WTC11 (cell line): ENCODE measurements around the gene ABCB10. TPM values are rescaled to one million over a fixed set of nuclear protein-coding genes. Genes with fewer than 3 reads are reported as not detected.

Experiments
- ATAC-seq: fragments of 200-7000 bp; cut with Tn5 transposase; 2 replicates; pipeline ENCODE4 v1.10.0; 2021; ENCODE audit warnings: mild to moderate bottlenecking, moderate library complexity
- CTCF ChIA-PET: fragments of 300-600 bp; sonication (Branson Sonifier 250); formaldehyde crosslinking; loops from one replicate; lab custom pipeline; 2021; ENCODE audit warnings: antibody characterized with exemption; lab: Charles Lee
- POLR2A ChIA-PET: fragments of 350-600 bp; sonication (Branson Sonifier 250); formaldehyde crosslinking; loops from one replicate; lab custom pipeline; 2021; ENCODE audit warnings: antibody characterized with exemption; lab: Charles Lee
- DNase-seq: peaks from one replicate; pipeline ENCODE4 v3.0.0; 2021; ENCODE audit warnings: low spot score
- H3K27ac Mint-ChIP-seq: 2 replicates; pipeline ENCODE4 v1.8.0; 2021; ENCODE audit warnings: mixed read lengths
- H3K27me3 Mint-ChIP-seq: 2 replicates; pipeline ENCODE4 v1.8.0; 2021; ENCODE audit warnings: low read depth, mild to moderate bottlenecking, moderate library complexity, mixed read lengths
- H3K36me3 Mint-ChIP-seq: 2 replicates; pipeline ENCODE4 v1.8.0; 2021; ENCODE audit warnings: mixed read lengths
- H3K4me1 Mint-ChIP-seq: 2 replicates; pipeline ENCODE4 v1.8.0; 2022; ENCODE audit warnings: mixed read lengths
- H3K4me3 Mint-ChIP-seq: 2 replicates; pipeline ENCODE4 v1.8.0; 2021; ENCODE audit warnings: mild to moderate bottlenecking, moderate library complexity, mixed read lengths
- H3K9me3 Mint-ChIP-seq: 2 replicates; pipeline ENCODE4 v1.8.0; 2021; ENCODE audit warnings: mixed read lengths
- CREB1 ChIP-seq: sonication (generic); formaldehyde crosslinking; IDR thresholded peaks from 2 replicates; pipeline ENCODE4 v1.8.0; 2023; ENCODE audit warnings: mild to moderate bottlenecking, missing genetic modification reagents
- ELF4 ChIP-seq: sonication (generic); formaldehyde crosslinking; IDR thresholded peaks from 2 replicates; pipeline ENCODE4 v1.8.1; 2022; ENCODE audit warnings: low read depth, mild to moderate bottlenecking, moderate library complexity, missing genetic modification reagents
- MXD4 ChIP-seq: fragments of 250-450 bp; sonication (Bioruptor Pico); IDR thresholded peaks from 2 replicates; pipeline ENCODE4 v1.8.0; 2021; ENCODE audit warnings: mild to moderate bottlenecking, moderate library complexity, borderline replicate concordance
- MYBL2 ChIP-seq: sonication (generic); formaldehyde crosslinking; IDR thresholded peaks from 2 replicates; pipeline ENCODE4 v1.8.1; 2023; ENCODE audit warnings: mild to moderate bottlenecking, moderate library complexity, missing genetic modification reagents
- NR2C2 ChIP-seq: sonication (generic); formaldehyde crosslinking; IDR thresholded peaks from 2 replicates; pipeline ENCODE4 v1.8.0; 2022; ENCODE audit warnings: mild to moderate bottlenecking, missing genetic modification reagents
- PRRX2 ChIP-seq: fragments of 250-450 bp; sonication (Bioruptor Pico); IDR thresholded peaks from 2 replicates; pipeline ENCODE4 v1.8.0; 2021; ENCODE audit warnings: mild to moderate bottlenecking
- SMAD3 ChIP-seq: sonication (generic); formaldehyde crosslinking; IDR thresholded peaks from 2 replicates; pipeline ENCODE4 v1.8.0; 2022; ENCODE audit warnings: missing genetic modification reagents, mild to moderate bottlenecking, borderline replicate concordance
- TCF7 ChIP-seq: sonication (generic); formaldehyde crosslinking; IDR thresholded peaks from 2 replicates; pipeline ENCODE4 v1.8.0; 2022; ENCODE audit warnings: mild to moderate bottlenecking, low read depth, missing genetic modification reagents, moderate library complexity
- TEAD1 ChIP-seq: sonication (generic); formaldehyde crosslinking; IDR thresholded peaks from 2 replicates; pipeline ENCODE4 v1.8.0; 2022; ENCODE audit warnings: mild to moderate bottlenecking, missing genetic modification reagents
- ZNF138 ChIP-seq: sonication (generic); formaldehyde crosslinking; conservative IDR thresholded peaks from 2 replicates; pipeline ENCODE4 v1.8.1; 2022; ENCODE audit warnings: mild to moderate bottlenecking, moderate library complexity, missing genetic modification reagents
- ZNF232 ChIP-seq: sonication (generic); formaldehyde crosslinking; IDR thresholded peaks from 2 replicates; pipeline ENCODE4 v1.8.0; 2022; ENCODE audit warnings: mild to moderate bottlenecking, missing genetic modification reagents
- ZNF317 ChIP-seq: sonication (generic); formaldehyde crosslinking; IDR thresholded peaks from 2 replicates; pipeline ENCODE4 v1.8.1; 2023; ENCODE audit warnings: low read depth, mild to moderate bottlenecking, moderate library complexity, missing genetic modification reagents, borderline replicate concordance
- total RNA-seq: library from RNA; stranded (reverse); gene quantifications from 3 replicates; pipeline ENCODE4 v1.2.3, GENCODE V29; 2021
- TF ChIP-seq, protein P1 (sequence below): fragments of 250-450 bp; sonication (Bioruptor Pico); IDR thresholded peaks from 2 replicates; pipeline ENCODE4 v1.8.0; 2021; ENCODE audit warnings: mild to moderate bottlenecking
- TF ChIP-seq, protein P2 (sequence below): sonication (generic); formaldehyde crosslinking; IDR thresholded peaks from 2 replicates; pipeline ENCODE4 v1.8.1; 2023; ENCODE audit warnings: mild to moderate bottlenecking, missing genetic modification reagents
- TF ChIP-seq, protein P3 (sequence below): sonication (generic); formaldehyde crosslinking; IDR thresholded peaks from 2 replicates; pipeline ENCODE4 v1.8.1; 2023; ENCODE audit warnings: mild to moderate bottlenecking, missing genetic modification reagents, moderate library complexity
- TF ChIP-seq, protein P4 (sequence below): fragments of 250-450 bp; sonication (Bioruptor Pico); IDR thresholded peaks from 2 replicates; pipeline ENCODE4 v1.9.0; 2021; ENCODE audit warnings: mild to moderate bottlenecking

ABCB10 gene
- total RNA-seq, 1 experiment from 2014 or later, result 11.0 TPM

DNA sequence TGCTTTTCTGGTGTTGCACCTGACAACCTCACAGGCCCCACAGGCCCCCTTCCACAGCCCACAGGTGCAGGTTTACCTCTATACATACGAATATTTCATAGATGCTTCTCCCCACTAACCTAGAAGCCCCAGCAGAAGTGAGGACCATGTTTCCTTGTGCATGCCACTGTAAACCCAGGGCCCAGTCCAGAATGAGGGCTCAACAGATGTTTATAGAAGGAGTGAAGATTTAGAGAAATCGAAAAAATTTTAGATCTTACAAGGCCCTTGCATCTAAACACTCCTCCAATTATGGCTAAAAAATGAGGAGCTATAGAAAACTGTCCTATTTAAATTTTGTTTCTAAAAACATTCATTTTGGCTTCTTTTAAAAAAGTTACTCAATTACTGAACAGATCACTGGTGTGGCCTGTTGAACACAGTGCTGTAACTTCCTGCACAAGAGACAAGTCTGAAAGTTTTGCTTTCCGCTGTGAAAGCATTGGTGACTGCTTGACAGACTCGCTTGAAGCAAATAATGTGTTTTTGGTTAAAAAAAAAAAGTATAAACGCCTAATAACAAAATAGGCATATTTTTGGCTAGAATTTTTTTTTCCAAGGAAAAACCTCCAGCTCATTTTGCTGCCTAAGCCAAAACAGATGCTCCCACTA, 1.2 kb downstream of the ABCB10 start (continued):
- TF ChIP-seq MYBL2 (CRISPR knock-in tag) (no peak), ZNF317 (CRISPR knock-in tag) (no peak), MXD4 (no peak), ZNF138 (CRISPR knock-in tag) (no peak)

DNA sequence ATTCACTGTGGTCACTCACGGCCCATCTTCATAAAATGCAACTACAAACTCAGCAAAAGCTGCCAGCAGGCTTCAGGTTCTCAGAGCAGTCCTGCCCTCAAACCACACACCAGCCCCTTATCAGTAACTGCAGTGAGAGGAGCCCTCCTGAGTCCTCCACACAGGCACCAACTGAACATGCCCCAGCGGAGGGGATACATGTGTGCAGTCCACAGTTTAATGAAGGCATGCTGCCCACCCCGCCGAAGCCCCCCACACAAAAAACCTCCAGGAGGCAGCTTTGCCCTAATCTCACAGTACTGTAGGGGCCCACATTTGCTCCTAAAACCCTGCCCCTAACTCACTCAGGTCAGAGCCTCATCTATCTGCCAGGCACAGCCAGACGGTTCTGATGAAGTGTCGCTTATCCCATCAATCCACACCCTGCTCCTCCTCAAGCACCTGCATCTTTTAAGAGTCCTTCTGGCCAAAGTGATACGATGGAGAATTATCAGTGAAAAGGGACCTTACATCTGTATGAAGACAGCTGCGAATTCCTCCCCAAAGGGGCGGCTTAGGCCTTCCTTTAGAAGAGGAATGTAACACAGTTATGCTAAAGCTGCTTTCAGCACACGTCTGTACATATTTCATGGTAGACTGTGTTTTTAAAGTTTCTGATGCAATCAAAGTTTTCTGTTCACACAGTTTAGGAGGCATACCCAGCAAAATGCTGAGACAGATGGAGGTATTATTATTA, 3.5 kb downstream of the ABCB10 start:
- ChIA-PET CTCF (no interaction called here), POLR2A (no interaction called here)
- H3K9me3 Mint-ChIP-seq, result no peaks in the 10 kb centered on the region
- H3K27me3 Mint-ChIP-seq, result peaks cover 3% of the 10 kb centered on the region; the same call in 1 of the 2 replicates
- 0 out of 2 replicates have a peak overlapping the region, but pooled peaks have one; percentile 23 for H3K27ac Mint-ChIP-seq
- DNase-seq, result no peak
- no peak for TF ChIP-seq ELF4 (CRISPR knock-in tag)
- TF ChIP-seq, protein P1, sequence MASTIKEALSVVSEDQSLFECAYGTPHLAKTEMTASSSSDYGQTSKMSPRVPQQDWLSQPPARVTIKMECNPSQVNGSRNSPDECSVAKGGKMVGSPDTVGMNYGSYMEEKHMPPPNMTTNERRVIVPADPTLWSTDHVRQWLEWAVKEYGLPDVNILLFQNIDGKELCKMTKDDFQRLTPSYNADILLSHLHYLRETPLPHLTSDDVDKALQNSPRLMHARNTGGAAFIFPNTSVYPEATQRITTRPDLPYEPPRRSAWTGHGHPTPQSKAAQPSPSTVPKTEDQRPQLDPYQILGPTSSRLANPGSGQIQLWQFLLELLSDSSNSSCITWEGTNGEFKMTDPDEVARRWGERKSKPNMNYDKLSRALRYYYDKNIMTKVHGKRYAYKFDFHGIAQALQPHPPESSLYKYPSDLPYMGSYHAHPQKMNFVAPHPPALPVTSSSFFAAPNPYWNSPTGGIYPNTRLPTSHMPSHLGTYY (CRISPR knock-in tag), result no peak
- H3K36me3 Mint-ChIP-seq, result no peaks in the 10 kb centered on the region
- no peak for ATAC-seq
- no peak overlapping the region for H3K4me3 Mint-ChIP-seq
- H3K4me1 Mint-ChIP-seq, result peaks cover 29% of the 10 kb centered on the region

DNA sequence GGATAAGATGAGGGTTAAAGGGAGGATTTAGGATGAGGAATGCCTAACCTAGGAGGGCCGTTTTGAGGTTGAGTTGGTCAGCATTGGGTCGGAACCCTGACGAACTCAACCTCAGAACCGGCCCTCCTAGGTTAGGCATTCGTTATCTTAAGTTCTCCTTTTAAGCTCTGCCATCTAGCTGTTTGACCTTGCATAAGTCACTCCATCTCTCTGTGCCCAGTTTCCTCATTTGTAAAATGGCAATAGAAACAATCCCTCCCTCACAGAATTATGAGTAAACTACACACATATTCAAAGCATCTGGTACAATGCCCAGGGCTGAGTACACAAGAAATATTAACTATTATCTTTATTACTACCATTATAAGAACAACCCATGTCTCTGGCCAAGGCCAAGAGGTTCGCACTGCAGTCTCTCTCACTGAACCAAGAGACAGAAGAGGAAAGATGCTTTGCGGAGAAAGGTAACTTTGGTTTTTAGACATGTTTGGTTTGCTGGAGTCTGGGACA, 4.8 kb downstream of the ABCB10 start:
- POLR2A ChIA-PET, result no interaction called here
- CTCF ChIA-PET, result no interaction called here
- no peak for ATAC-seq
- TF ChIP-seq TCF7 (no peak), SMAD3 (CRISPR knock-in tag) (no peak), NR2C2 (no peak), TEAD1 (no peak), PRRX2 (CRISPR knock-in tag) (no peak), CREB1 (CRISPR knock-in tag) (no peak), ZNF232 (no peak), MXD4 (no peak)
- TF ChIP-seq, protein P2, sequence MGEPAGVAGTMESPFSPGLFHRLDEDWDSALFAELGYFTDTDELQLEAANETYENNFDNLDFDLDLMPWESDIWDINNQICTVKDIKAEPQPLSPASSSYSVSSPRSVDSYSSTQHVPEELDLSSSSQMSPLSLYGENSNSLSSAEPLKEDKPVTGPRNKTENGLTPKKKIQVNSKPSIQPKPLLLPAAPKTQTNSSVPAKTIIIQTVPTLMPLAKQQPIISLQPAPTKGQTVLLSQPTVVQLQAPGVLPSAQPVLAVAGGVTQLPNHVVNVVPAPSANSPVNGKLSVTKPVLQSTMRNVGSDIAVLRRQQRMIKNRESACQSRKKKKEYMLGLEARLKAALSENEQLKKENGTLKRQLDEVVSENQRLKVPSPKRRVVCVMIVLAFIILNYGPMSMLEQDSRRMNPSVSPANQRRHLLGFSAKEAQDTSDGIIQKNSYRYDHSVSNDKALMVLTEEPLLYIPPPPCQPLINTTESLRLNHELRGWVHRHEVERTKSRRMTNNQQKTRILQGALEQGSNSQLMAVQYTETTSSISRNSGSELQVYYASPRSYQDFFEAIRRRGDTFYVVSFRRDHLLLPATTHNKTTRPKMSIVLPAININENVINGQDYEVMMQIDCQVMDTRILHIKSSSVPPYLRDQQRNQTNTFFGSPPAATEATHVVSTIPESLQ (CRISPR knock-in tag), result no peak
- TF ChIP-seq, protein P3, sequence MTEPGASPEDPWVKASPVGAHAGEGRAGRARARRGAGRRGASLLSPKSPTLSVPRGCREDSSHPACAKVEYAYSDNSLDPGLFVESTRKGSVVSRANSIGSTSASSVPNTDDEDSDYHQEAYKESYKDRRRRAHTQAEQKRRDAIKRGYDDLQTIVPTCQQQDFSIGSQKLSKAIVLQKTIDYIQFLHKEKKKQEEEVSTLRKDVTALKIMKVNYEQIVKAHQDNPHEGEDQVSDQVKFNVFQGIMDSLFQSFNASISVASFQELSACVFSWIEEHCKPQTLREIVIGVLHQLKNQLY, result no peak
- TF ChIP-seq, protein P4, sequence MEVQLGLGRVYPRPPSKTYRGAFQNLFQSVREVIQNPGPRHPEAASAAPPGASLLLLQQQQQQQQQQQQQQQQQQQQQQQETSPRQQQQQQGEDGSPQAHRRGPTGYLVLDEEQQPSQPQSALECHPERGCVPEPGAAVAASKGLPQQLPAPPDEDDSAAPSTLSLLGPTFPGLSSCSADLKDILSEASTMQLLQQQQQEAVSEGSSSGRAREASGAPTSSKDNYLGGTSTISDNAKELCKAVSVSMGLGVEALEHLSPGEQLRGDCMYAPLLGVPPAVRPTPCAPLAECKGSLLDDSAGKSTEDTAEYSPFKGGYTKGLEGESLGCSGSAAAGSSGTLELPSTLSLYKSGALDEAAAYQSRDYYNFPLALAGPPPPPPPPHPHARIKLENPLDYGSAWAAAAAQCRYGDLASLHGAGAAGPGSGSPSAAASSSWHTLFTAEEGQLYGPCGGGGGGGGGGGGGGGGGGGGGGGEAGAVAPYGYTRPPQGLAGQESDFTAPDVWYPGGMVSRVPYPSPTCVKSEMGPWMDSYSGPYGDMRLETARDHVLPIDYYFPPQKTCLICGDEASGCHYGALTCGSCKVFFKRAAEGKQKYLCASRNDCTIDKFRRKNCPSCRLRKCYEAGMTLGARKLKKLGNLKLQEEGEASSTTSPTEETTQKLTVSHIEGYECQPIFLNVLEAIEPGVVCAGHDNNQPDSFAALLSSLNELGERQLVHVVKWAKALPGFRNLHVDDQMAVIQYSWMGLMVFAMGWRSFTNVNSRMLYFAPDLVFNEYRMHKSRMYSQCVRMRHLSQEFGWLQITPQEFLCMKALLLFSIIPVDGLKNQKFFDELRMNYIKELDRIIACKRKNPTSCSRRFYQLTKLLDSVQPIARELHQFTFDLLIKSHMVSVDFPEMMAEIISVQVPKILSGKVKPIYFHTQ (CRISPR knock-in tag), result no peak
- Mint-ChIP-seq H3K27me3 (no peaks in the 10 kb centered on the region), H3K4me1 (peaks cover 26% of the 10 kb centered on the region), H3K36me3 (no peaks in the 10 kb centered on the region), H3K27ac (0 out of 2 replicates have a peak overlapping the region, but pooled peaks have one; percentile 12), H3K4me3 (no peak overlapping the region), H3K9me3 (no peaks in the 10 kb centered on the region)
- no peak for DNase-seq
